ENCODE data around the gene SRA1. TPM values are rescaled to one million over a fixed set of nuclear protein-coding genes. Genes with fewer than 3 reads are reported as not detected.

The SRA1 gene
- total and polyA plus RNA-seq, 2 of the 13 experiments (the other 11 are each of a cell fraction or from before 2014, with no cell fraction given) = 14.2 to 32.8 TPM

- TF ChIP-seq ZNF407 (CRISPR knock-in tag; IDR thresholded peaks at IDR 0.05; ENCODE audit: not compliant biosample characterization) = peak; percentile 74
- TF ChIP-seq ZNF740 (CRISPR knock-in tag; IDR thresholded peaks at IDR 0.05) = no peak
- TF ChIP-seq CBX1 (IDR thresholded peaks at IDR 0.05; ENCODE audit: low read depth) = no peak
- TF ChIP-seq NKX3-1 (CRISPR knock-in tag; IDR thresholded peaks at IDR 0.05) = no peak
- no peak; the same call in 1 of the 2 replicates for TF ChIP-seq IKZF5 (CRISPR knock-in tag; IDR thresholded peaks at IDR 0.05)
- TF ChIP-seq ZNF230 (CRISPR knock-in tag; IDR thresholded peaks at IDR 0.05) = no peak; the same call in none of the 2 replicates
- TF ChIP-seq ZNF446 (CRISPR knock-in tag; IDR thresholded peaks at IDR 0.05) = no peak
- TF ChIP-seq SMYD3 (CRISPR knock-in tag; IDR thresholded peaks at IDR 0.05) = no peak
- no peak for TF ChIP-seq ZNF512 (CRISPR knock-in tag; IDR thresholded peaks at IDR 0.05)
- TF ChIP-seq CC2D1A (CRISPR knock-in tag; IDR thresholded peaks at IDR 0.05) = no peak
- no peak for TF ChIP-seq ZBTB44 (CRISPR knock-in tag; IDR thresholded peaks at IDR 0.05)
- no peak; the same call in 1 of the 2 replicates for TF ChIP-seq ZSCAN25 (CRISPR knock-in tag; IDR thresholded peaks at IDR 0.05)
- TF ChIP-seq PREB (CRISPR knock-in tag; IDR thresholded peaks at IDR 0.05) = no peak
- no peak for TF ChIP-seq NR2F6 (IDR thresholded peaks at IDR 0.05)
- 0 out of 2 replicates have a peak, but pooled peaks have one; percentile 10 for TF ChIP-seq NR2F6 (CRISPR knock-in tag; IDR thresholded peaks at IDR 0.05)
- TF ChIP-seq MIXL1 (CRISPR knock-in tag; IDR thresholded peaks at IDR 0.05) = peak; percentile 11; the same call in 1 of the 2 replicates
Measured at GRCh38 chr5:140546851-140547507, 10.3 kb downstream of the SRA1 start (continued).

Data from HepG2 (cell line).